Osteoblast (primary cell): Measurements from ENCODE around the gene GRID1. TPM values are rescaled to one million over a fixed set of nuclear protein-coding genes. Genes with fewer than 3 reads are reported as not detected.

Source experiments
- DNase-seq: peaks from one replicate; pipeline ENCODE4 v3.0.0; 2011; ENCODE audit warnings: low spot score, mixed read lengths; ENCODE audit not compliant: insufficient read length; ENCODE audit errors: missing footprints
- H2AFZ ChIP-seq: 2 replicates; pipeline ENCODE4 v1.6.0; 2011; ENCODE audit warnings: mild to moderate bottlenecking, low read length
- H3K27ac ChIP-seq: 2 replicates; pipeline ENCODE4 v1.5.1; 2011; ENCODE audit warnings: mild to moderate bottlenecking, low read depth, low read length, moderate library complexity
- H3K27me3 ChIP-seq: 2 replicates; pipeline ENCODE4 v1.6.0; 2012; ENCODE audit warnings: mild to moderate bottlenecking, control low read depth, inconsistent platforms, low read length, moderate library complexity; ENCODE audit not compliant: insufficient read depth
- H3K36me3 ChIP-seq: 2 replicates; pipeline ENCODE4 v1.5.1; 2011; ENCODE audit warnings: mild to moderate bottlenecking, low read length, control low read depth, moderate library complexity; ENCODE audit not compliant: insufficient read depth
- H3K4me1 ChIP-seq: 2 replicates; pipeline ENCODE4 v1.5.1; 2011; ENCODE audit warnings: mild to moderate bottlenecking, low read length, control low read depth, moderate library complexity; ENCODE audit not compliant: insufficient read depth
- H3K4me2 ChIP-seq: 2 replicates; pipeline ENCODE4 v1.6.0; 2011; ENCODE audit warnings: mild to moderate bottlenecking, low read length; ENCODE audit not compliant: insufficient read depth
- H3K4me3 ChIP-seq: fragments of 200-600 bp; sonication (generic); 3 replicates; pipeline ENCODE4 v1.5.1; 2012; ENCODE audit warnings: mild to moderate bottlenecking, low read length, inconsistent platforms; ENCODE audit not compliant: insufficient read depth
- H3K79me2 ChIP-seq: 2 replicates; pipeline ENCODE4 v1.6.0; 2012; ENCODE audit warnings: mild to moderate bottlenecking, low read length, control low read depth, inconsistent platforms; ENCODE audit not compliant: insufficient read depth
- H3K9me3 ChIP-seq: 2 replicates; pipeline ENCODE4 v1.5.1; 2011; ENCODE audit warnings: low read depth, low read length, control low read depth
- H4K20me1 ChIP-seq: 2 replicates; pipeline ENCODE4 v1.6.0; 2012; ENCODE audit warnings: mild to moderate bottlenecking, low read length, control low read depth; ENCODE audit not compliant: insufficient read depth
- total RNA-seq: library from RNA; depleted of rRNA; stranded (reverse); fragments of >200 nt; gene quantifications from 2 replicates; pipeline ENCODE4 v1.2.3, GENCODE V29; 2012
- TF ChIP-seq, protein P1 (sequence below): IDR thresholded peaks from 2 replicates; pipeline ENCODE4 v1.5.1; 2011; ENCODE audit warnings: mild to moderate bottlenecking, low read depth, low read length, moderate library complexity; ENCODE audit errors: extremely low read depth

GRID1 gene
- total RNA-seq, 1 donor = not detected

DNA sequence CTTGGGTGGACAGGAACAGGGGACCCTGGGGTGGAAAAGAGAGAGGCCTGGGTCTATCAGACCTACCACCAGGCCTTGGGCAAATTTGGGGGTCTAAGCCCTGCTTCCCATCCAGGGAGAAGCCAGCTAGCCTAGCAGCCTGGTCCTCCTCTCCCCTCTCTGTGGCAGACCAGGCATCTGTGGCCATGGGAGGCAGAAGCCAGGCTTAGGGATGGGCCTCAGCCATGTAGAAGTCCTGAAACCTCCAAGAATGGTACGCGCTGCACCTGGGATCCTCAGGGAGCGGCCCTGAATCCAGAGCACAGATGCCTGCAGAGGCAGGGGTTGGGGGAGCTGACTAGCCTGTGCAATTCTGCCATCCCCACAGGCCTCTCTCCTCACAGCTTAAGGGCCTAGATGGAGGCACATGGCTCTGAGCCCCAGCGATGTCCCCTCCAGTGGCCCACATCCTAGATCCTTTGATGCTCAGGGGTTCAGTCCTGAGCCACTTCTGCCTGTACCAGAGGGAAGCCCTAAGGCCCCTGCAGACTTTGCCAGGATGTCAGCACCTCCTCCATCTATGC is 21.2 kb downstream of the GRID1 start:
- no peak overlapping the region for H3K4me3 ChIP-seq
- H3K4me1 ChIP-seq = no peaks in the 10 kb centered on the region
- no peak for DNase-seq
- no peaks in the 10 kb centered on the region for H3K36me3 ChIP-seq
- TF ChIP-seq, protein P1, sequence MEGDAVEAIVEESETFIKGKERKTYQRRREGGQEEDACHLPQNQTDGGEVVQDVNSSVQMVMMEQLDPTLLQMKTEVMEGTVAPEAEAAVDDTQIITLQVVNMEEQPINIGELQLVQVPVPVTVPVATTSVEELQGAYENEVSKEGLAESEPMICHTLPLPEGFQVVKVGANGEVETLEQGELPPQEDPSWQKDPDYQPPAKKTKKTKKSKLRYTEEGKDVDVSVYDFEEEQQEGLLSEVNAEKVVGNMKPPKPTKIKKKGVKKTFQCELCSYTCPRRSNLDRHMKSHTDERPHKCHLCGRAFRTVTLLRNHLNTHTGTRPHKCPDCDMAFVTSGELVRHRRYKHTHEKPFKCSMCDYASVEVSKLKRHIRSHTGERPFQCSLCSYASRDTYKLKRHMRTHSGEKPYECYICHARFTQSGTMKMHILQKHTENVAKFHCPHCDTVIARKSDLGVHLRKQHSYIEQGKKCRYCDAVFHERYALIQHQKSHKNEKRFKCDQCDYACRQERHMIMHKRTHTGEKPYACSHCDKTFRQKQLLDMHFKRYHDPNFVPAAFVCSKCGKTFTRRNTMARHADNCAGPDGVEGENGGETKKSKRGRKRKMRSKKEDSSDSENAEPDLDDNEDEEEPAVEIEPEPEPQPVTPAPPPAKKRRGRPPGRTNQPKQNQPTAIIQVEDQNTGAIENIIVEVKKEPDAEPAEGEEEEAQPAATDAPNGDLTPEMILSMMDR = no peak
- no peak overlapping the region for H2AFZ ChIP-seq
- no peaks in the 10 kb centered on the region for H3K27me3 ChIP-seq
- H4K20me1 ChIP-seq = no peaks in the 10 kb centered on the region
- no peaks in the 10 kb centered on the region for H3K79me2 ChIP-seq
- no peak overlapping the region for H3K27ac ChIP-seq
- H3K9me3 ChIP-seq = no peaks in the 10 kb centered on the region
- no peak overlapping the region for H3K4me2 ChIP-seq

GRCh38 chr10:86344714-86345161 is 21.9 kb downstream of the GRID1 start:
- Histone ChIP-seq H3K36me3 (no peaks in the 10 kb centered on the region), H3K4me1 (no peaks in the 10 kb centered on the region), H3K4me2 (no peak overlapping the region), H3K9me3 (no peaks in the 10 kb centered on the region), H3K79me2 (no peaks in the 10 kb centered on the region), H3K27ac (no peak overlapping the region), H4K20me1 (no peaks in the 10 kb centered on the region), H3K4me3 (no peak overlapping the region), H3K27me3 (no peaks in the 10 kb centered on the region), H2AFZ (no peak overlapping the region)
- TF ChIP-seq, protein P1 = no peak
- DNase-seq = peak; percentile 42

- no peaks in the 10 kb centered on the region for H3K4me1 ChIP-seq
- H3K79me2 ChIP-seq = no peaks in the 10 kb centered on the region
- H3K27ac ChIP-seq = no peak overlapping the region
- H2AFZ ChIP-seq = no peak overlapping the region
- H3K36me3 ChIP-seq = no peaks in the 10 kb centered on the region
- H3K4me3 ChIP-seq = no peak overlapping the region
- H3K27me3 ChIP-seq = no peaks in the 10 kb centered on the region
- peak; percentile 52 for DNase-seq
- H3K9me3 ChIP-seq = no peaks in the 10 kb centered on the region
- no peaks in the 10 kb centered on the region for H4K20me1 ChIP-seq
- TF ChIP-seq, protein P1 = no peak
- H3K4me2 ChIP-seq = no peak overlapping the region
Observed at GRCh38 chr10:86344281-86344680, 22.3 kb downstream of the GRID1 start.

- no peaks in the 10 kb centered on the region for H4K20me1 ChIP-seq
- H3K4me3 ChIP-seq = no peak overlapping the region
- no peak overlapping the region for H3K27ac ChIP-seq
- DNase-seq = peak; percentile 71
- H3K4me2 ChIP-seq = no peak overlapping the region
- no peaks in the 10 kb centered on the region for H3K79me2 ChIP-seq
- H3K9me3 ChIP-seq = no peaks in the 10 kb centered on the region
- no peaks in the 10 kb centered on the region for H3K36me3 ChIP-seq
- no peaks in the 10 kb centered on the region for H3K27me3 ChIP-seq
- no peak overlapping the region for H2AFZ ChIP-seq
- TF ChIP-seq, protein P1 = no peak
- H3K4me1 ChIP-seq = no peaks in the 10 kb centered on the region
Observed at GRCh38 chr10:86343761-86344160, 22.8 kb downstream of the GRID1 start.
